Hepatocyte (in vitro differentiated cells): ENCODE measurements around the gene SLC13A3. TPM values are rescaled to one million over a fixed set of nuclear protein-coding genes. Genes with fewer than 3 reads are reported as not detected.

Experiments
- DNase-seq: peaks from one replicate; pipeline ENCODE4 v3.0.0-alpha.2; 2016; ENCODE audit warnings: low spot score
- H2AFZ ChIP-seq: fragments of 200-600 bp; sonication (generic); 2 replicates; pipeline ENCODE4 v1.6.0; 2016; ENCODE audit warnings: antibody characterized with exemption, mild to moderate bottlenecking
- H3K27ac ChIP-seq: fragments of 200-600 bp; sonication (generic); 2 replicates; pipeline ENCODE4 v1.5.1; 2016; ENCODE audit warnings: mild to moderate bottlenecking
- H3K27me3 ChIP-seq: fragments of 200-600 bp; sonication (generic); 2 replicates; pipeline ENCODE4 v1.6.1; 2016
- H3K36me3 ChIP-seq: fragments of 200-600 bp; sonication (generic); replicated peaks from 2 replicates; pipeline ENCODE4 v1.5.1; 2016; ENCODE audit warnings: low read depth; ENCODE audit not compliant: insufficient read depth
- H3K4me1 ChIP-seq: fragments of 200-600 bp; sonication (generic); 2 replicates; pipeline ENCODE4 v1.5.1; 2016; ENCODE audit warnings: mild to moderate bottlenecking, moderate library complexity; ENCODE audit not compliant: insufficient read depth
- H3K4me2 ChIP-seq: fragments of 200-600 bp; sonication (generic); 2 replicates; pipeline ENCODE4 v1.6.0; 2016
- H3K4me3 ChIP-seq: fragments of 200-600 bp; sonication (generic); 2 replicates; pipeline ENCODE4 v1.5.1; 2016; ENCODE audit warnings: mild to moderate bottlenecking
- H3K79me2 ChIP-seq: fragments of 200-600 bp; sonication (generic); 2 replicates; pipeline ENCODE4 v1.6.0; 2017; ENCODE audit warnings: mild to moderate bottlenecking
- H3K9me2 ChIP-seq: fragments of 200-600 bp; sonication (generic); replicated peaks from 2 replicates; pipeline ENCODE4 v1.6.0; 2017; ENCODE audit warnings: mild to moderate bottlenecking; ENCODE audit not compliant: insufficient read depth
- H3K9me3 ChIP-seq: fragments of 200-600 bp; sonication (generic); 2 replicates; pipeline ENCODE4 v1.5.1; 2016; ENCODE audit warnings: low read depth, mild to moderate bottlenecking
- H4K20me1 ChIP-seq: fragments of 200-600 bp; sonication (generic); 2 replicates; pipeline ENCODE4 v1.6.0; 2016; ENCODE audit warnings: mild to moderate bottlenecking; ENCODE audit not compliant: insufficient read depth, poor library complexity, severe bottlenecking
- EZH2 ChIP-seq: fragments of 200-600 bp; sonication (generic); IDR thresholded peaks from 2 replicates; pipeline ENCODE4 v1.6.1; 2016; ENCODE audit warnings: antibody characterized with exemption, mild to moderate bottlenecking, borderline replicate concordance
- EZH2phosphoT487 ChIP-seq: fragments of 200-600 bp; sonication (generic); IDR thresholded peaks from one replicate; pipeline ENCODE4 v1.6.1; 2018; ENCODE audit warnings: antibody characterized with exemption, mild to moderate bottlenecking, low read depth, moderate library complexity; ENCODE audit not compliant: unreplicated experiment, severe bottlenecking
- WGBS: methylation state at CpG from one replicate; pipeline ENCODE4 v1.1.6; 2016; ENCODE audit warnings: low lambda C conversion rate; ENCODE audit errors: missing lambda C conversion rate; 5-methylcytosine and 5-hydroxymethylcytosine counted together
- polyA plus RNA-seq: library from polyadenylated mRNA; unstranded; fragments of >200 nt; fragmentation: Nextera tagmentation; extraction: Ambion mirVana; gene quantifications from 2 replicates; pipeline ENCODE4 v1.2.1, GENCODE V29; 2016
- total RNA-seq: library from RNA; depleted of rRNA; stranded (reverse); fragments of >200 nt; gene quantifications from 2 replicates; pipeline ENCODE4 v1.2.3, GENCODE V29; 2014
- TF ChIP-seq, protein P1 (sequence below): fragments of 200-600 bp; sonication (generic); IDR thresholded peaks from 2 replicates; pipeline ENCODE4 v1.5.1; 2016; ENCODE audit warnings: antibody characterized with exemption, mild to moderate bottlenecking; ENCODE audit not compliant: poor library complexity

SLC13A3 gene
- total and polyA plus RNA-seq, 2 experiments from 2014 or later, result 1.8 to 9.4 TPM

DNA sequence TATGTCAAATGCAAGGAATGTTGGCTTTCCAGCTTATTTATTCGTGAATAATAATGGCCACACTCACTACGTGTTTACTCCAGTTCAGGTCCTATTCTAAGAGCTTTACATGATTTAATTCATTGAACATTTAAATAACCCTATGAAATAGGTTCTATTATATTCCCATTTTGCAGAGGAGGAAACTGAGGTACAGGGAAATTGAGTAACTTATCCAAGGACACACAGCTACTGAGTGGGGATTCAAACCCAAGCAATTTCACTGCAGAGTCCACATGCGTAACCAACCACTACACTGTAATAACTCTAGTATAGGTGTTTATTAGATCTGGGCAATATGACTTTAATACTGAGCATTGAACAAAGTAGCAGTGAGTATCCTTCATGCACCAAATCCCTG, 12.3 kb upstream of the SLC13A3 start:
- H3K79me2 ChIP-seq, result no peaks in the 10 kb centered on the region
- no peak overlapping the region for H3K4me2 ChIP-seq
- no peak overlapping the region for H3K4me3 ChIP-seq
- no peak overlapping the region for H2AFZ ChIP-seq
- H4K20me1 ChIP-seq, result no peaks in the 10 kb centered on the region
- no peaks in the 10 kb centered on the region for H3K36me3 ChIP-seq
- H3K27me3 ChIP-seq, result no peaks in the 10 kb centered on the region
- no peaks in the 10 kb centered on the region for H3K9me3 ChIP-seq
- TF ChIP-seq EZH2phosphoT487 (no peak), EZH2 (no peak)
- TF ChIP-seq, protein P1, sequence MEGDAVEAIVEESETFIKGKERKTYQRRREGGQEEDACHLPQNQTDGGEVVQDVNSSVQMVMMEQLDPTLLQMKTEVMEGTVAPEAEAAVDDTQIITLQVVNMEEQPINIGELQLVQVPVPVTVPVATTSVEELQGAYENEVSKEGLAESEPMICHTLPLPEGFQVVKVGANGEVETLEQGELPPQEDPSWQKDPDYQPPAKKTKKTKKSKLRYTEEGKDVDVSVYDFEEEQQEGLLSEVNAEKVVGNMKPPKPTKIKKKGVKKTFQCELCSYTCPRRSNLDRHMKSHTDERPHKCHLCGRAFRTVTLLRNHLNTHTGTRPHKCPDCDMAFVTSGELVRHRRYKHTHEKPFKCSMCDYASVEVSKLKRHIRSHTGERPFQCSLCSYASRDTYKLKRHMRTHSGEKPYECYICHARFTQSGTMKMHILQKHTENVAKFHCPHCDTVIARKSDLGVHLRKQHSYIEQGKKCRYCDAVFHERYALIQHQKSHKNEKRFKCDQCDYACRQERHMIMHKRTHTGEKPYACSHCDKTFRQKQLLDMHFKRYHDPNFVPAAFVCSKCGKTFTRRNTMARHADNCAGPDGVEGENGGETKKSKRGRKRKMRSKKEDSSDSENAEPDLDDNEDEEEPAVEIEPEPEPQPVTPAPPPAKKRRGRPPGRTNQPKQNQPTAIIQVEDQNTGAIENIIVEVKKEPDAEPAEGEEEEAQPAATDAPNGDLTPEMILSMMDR, result no peak
- no peak overlapping the region for H3K27ac ChIP-seq
- no peaks in the 10 kb centered on the region for H3K4me1 ChIP-seq
- H3K9me2 ChIP-seq, result no peaks in the 10 kb centered on the region
- 94% methylated on average over 3 of the region's 3 CpGs for WGBS
- DNase-seq, result no peak

DNA sequence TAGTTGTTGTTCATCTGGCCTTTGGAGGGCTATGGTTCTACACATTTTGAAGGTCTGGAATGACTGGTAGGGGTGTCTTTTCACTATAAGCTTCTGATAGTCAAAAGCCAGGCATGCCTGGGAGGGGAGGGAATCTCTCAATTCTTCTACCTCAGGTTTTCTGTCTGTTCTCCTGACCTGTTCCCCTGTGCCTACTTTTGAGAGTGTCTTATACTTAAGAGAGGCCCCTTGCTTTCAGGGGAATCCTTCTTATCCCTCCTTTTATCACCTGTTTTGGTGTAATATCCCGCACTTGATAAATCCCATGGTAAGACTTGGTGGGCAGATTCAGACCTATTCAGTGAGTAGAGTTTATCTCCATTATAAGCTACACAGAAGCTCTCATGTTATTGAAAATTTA, 10.4 kb upstream of the SLC13A3 start:
- TF ChIP-seq EZH2, result no peak
- no peak for TF ChIP-seq EZH2phosphoT487
- TF ChIP-seq, protein P1, result no peak
- Histone ChIP-seq H3K79me2 (no peaks in the 10 kb centered on the region), H2AFZ (no peak overlapping the region), H3K4me3 (no peak overlapping the region), H3K27ac (no peak overlapping the region), H4K20me1 (no peaks in the 10 kb centered on the region), H3K9me3 (no peaks in the 10 kb centered on the region), H3K4me2 (no peak overlapping the region), H3K27me3 (no peaks in the 10 kb centered on the region), H3K9me2 (no peaks in the 10 kb centered on the region), H3K36me3 (no peaks in the 10 kb centered on the region), H3K4me1 (no peaks in the 10 kb centered on the region)
- no peak for DNase-seq
- WGBS, result 93% methylated on average over 1 of the region's 1 CpG

DNA sequence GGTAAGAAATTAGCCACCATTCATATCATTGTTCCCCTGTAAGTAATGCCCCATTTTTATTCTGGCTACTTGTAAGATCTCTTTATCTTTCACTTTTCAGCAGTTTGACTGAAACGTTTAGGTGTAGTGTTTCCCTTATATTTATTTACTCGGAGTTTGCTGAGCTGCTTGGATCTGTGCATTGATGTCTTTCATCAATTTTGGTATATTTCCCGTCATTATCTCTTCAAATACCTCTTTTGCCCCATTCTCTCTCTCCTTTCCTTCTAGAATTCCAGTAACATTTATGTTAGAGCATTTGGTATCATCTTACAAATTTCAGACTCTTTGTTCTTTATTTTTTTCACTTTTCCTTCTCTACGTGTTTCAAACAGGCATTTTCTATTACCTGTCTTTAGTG, 9.2 kb upstream of the SLC13A3 start:
- 93% methylated on average over 4 of the region's 4 CpGs for WGBS
- no peaks in the 10 kb centered on the region for H3K9me2 ChIP-seq
- H3K4me3 ChIP-seq, result no peak overlapping the region
- H3K27me3 ChIP-seq, result no peaks in the 10 kb centered on the region
- no peak for DNase-seq
- H4K20me1 ChIP-seq, result no peaks in the 10 kb centered on the region
- H3K79me2 ChIP-seq, result no peaks in the 10 kb centered on the region
- TF ChIP-seq EZH2 (no peak), EZH2phosphoT487 (no peak)
- TF ChIP-seq, protein P1, result no peak
- no peaks in the 10 kb centered on the region for H3K4me1 ChIP-seq
- H3K9me3 ChIP-seq, result no peaks in the 10 kb centered on the region
- H3K27ac ChIP-seq, result no peak overlapping the region
- H3K4me2 ChIP-seq, result no peak overlapping the region
- no peak overlapping the region for H2AFZ ChIP-seq
- no peaks in the 10 kb centered on the region for H3K36me3 ChIP-seq

DNA sequence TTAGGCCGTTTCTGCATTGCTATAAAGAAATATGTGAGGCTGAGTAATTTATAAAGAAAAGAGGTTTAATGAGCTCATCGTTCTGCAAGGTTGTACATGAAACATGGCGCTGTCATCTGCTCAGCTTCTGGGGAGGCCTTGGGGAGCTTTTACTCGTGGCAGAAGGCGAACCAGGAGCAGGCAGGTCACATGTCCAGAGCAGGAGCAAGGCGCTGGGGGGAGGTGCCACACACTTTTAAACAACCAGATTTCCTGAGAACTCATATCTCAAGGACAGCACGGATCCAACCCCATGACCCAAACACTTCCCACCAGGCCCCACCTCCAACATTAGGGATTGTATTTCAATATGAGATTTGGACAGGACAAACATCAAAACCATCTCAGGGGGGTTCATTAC, 6.4 kb upstream of the SLC13A3 start:
- H3K9me2 ChIP-seq, result no peaks in the 10 kb centered on the region
- no peak overlapping the region for H2AFZ ChIP-seq
- H3K9me3 ChIP-seq, result no peaks in the 10 kb centered on the region
- H3K27me3 ChIP-seq, result no peaks in the 10 kb centered on the region
- H3K4me3 ChIP-seq, result no peak overlapping the region
- DNase-seq, result no peak
- H3K4me1 ChIP-seq, result no peaks in the 10 kb centered on the region
- no peaks in the 10 kb centered on the region for H3K79me2 ChIP-seq
- 89% methylated on average over 7 of the region's 7 CpGs for WGBS
- no peaks in the 10 kb centered on the region for H4K20me1 ChIP-seq
- H3K27ac ChIP-seq, result no peak overlapping the region
- TF ChIP-seq EZH2 (no peak), EZH2phosphoT487 (no peak)
- TF ChIP-seq, protein P1, result no peak
- no peak overlapping the region for H3K4me2 ChIP-seq
- no peaks in the 10 kb centered on the region for H3K36me3 ChIP-seq
